NCI-H2081 (cell line): ENCODE measurements around the gene GLB1L2.

Experiments used
- DNase-seq, 2 experiments: peaks; one replicate each; lab custom pipeline; 2025; lab: John Stamatoyannopoulos, UW

GLB1L2 gene

DNA sequence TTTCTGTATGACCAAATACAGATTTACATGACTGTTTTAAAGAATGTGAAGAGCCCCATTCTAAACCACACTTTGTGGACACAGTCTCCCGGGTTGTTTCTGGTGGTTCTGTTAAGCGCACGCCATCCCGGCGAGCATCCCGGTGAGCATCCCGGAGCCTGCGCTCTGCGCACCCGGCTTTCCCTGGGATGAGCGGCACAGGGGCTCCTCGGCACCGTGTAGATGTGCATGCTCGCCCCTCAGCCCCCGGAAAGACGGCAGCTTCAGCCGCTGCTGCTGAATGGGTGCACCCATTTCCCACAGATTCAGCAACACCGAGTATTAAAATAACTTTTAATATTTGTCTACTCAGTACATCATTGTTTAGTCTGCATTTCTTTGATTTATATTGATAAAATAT is 36.0 kb downstream of the GLB1L2 start:
- no peak for DNase-seq

DNA sequence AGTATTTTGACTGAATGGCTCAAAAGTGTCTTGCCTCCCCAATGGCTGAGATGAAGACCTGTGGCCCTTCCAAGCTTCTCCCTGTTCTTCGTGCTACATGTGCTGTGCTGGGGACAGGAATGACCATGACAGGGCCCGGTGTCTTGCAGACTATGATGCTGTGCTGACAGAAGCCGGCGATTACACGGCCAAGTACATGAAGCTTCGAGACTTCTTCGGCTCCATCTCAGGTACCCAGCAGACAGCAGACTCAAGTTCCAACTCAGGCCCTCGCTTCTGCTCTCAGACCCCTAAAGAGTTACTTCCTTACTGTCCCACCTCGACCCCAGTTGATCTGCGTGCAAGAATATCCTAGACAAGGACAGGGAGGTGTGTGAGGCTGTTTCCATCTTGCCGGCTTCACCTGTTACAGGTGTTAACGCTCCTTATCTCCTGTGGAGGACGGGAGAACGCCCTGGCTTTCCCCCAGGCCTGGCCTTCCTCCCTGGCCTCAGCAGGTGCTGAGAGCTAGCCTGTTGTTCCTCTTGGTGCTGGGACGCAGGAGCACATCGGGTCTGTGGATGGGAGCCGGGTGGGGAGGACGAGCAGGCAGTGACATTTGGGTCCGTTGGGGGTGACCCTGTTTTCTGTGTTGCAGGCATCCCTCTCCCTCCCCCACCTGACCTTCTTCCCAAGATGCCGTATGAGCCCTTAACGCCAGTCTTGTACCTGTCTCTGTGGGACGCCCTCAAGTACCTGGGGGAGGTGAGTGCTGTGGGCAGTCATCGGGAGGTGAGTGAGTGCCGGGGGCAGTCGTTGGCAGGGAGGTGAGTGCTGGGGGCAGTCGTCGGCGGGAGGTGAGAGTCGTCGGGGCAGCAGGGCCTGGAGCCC is 38.1 kb downstream of the GLB1L2 start:
- DNase-seq: no peak

DNA sequence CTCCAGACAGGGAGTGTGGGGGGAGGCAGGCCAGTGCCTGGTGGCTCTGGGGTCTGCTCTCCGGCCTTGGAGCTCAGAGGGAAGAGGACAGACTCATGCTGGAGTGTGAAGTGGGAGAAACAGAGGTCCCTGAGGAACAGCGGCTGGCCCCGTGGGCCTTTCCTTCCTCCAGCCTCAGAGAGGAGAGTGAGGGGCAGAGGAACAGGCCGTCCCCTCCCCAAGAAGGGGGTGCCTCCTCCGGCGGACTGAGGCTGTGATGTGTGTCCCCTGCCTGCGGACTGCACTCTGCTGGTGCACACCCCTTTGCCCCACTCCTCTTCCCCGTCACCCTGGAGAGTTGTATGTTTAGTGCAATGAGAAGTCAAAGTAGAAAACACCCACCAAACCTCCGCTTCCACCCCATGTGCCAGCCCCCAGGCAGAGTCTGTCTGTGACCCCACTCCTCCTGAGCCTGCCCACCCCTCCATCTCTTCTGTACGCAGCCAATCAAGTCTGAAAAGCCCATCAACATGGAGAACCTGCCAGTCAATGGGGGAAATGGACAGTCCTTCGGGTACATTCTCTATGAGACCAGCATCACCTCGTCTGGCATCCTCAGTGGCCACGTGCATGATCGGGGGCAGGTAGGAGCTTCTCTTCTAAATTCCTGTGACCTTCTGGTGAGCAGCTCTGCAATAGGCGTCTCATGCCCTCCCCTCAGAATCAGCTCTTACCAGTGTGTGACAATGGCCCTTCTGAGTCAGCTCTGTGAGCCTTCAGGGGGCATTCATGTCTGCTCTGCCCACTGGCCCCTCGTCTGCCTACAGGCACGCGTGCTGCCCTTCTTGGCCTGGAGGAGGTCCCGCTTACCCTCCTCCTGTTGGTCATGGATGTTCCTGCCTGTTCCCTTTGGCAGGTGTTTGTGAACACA is 39.0 kb downstream of the GLB1L2 start:
- no peak for DNase-seq

DNA sequence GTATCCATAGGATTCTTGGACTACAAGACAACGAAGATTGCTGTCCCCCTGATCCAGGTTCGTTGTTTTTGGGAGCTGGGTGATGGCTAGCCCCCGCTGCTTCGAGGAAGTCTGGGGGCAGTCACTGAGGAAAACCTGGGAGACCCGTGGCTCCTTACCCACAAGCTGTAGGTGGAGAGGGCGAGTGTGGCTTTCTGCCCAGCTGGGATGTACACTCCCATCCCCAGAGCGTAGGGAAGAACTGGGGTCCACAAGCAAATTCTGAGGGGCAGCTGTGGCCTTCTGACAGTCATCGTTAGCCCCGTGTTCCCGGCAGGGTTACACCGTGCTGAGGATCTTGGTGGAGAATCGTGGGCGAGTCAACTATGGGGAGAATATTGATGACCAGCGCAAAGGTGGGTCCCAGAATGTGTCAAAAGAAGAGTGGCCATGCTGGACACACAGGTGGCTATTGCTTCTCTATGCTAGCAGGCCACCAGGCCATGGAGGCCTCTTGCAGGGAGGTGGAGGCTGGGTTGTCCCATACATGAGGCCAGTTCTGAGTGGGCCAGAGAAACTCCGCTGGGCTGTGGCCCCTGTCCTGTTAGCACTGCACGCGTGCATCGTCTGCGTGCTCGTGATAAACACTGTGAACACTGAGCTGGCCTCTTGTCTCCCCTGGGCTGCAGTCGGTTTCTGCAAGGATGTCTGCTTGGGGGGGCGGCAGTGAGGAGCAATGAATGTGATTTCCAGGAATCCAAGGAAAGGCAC is 39.8 kb downstream of the GLB1L2 start:
- no peak for DNase-seq

DNA sequence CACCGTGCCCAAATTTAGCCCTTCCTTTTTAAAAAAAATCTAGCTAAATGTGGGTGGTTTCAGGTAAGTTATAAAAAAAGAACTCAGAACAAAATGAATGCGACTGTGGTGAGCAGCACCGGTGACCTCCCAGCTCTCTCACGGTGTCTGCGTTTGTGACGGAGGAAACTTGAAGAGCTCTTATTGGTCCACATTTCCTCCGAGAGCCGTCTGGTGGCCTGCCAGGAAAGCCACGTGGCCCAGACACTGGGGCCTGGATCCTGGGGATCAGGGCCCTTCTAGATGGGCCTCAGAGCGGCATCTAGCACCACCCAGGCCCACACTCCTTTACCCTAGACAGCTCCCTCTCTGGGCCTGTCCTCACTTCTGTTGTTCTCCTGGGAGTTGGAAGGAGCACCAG is 40.7 kb downstream of the GLB1L2 start:
- no peak for DNase-seq

DNA sequence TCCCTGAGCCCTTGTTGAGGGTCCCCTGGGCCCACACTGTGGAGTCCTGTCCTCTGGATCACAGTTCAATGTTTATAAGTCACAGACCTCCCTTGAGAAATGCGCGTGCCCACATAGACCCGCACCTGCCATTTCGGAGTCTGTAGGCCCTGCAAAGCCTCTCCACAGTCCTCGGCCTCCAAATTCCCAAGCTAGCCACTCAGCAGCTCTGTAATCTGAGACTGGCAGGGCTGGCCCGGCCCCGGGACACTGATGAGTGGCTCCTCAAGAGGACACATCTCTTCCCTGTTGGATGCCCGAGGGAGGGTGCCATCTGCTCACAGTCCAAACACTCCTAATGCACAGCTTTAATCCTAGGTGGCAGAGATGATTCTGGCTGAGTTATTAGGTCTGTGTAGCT is 41.2 kb downstream of the GLB1L2 start:
- DNase-seq: peak in 1 of 2 experiments; percentile 13

DNA sequence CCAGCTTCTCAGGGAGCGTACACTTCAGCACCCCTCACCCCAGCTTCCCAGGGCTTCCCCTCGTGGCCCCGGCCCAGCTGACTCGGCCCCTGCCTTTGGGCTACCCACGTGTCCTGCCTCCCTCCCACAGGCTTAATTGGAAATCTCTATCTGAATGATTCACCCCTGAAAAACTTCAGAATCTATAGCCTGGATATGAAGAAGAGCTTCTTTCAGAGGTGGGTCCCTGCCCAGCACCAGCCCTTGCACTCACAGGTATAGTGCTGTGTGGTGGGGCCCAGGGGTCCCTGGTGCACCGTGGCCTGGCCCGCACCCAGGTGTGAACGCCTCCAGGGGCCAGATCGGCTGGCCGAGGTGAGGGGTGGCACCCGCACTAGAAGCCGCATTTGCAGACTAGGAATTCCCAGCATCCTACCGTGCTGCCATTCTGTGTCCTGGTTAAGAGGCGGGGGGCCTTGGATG is 41.8 kb downstream of the GLB1L2 start:
- DNase-seq: no peak

DNA sequence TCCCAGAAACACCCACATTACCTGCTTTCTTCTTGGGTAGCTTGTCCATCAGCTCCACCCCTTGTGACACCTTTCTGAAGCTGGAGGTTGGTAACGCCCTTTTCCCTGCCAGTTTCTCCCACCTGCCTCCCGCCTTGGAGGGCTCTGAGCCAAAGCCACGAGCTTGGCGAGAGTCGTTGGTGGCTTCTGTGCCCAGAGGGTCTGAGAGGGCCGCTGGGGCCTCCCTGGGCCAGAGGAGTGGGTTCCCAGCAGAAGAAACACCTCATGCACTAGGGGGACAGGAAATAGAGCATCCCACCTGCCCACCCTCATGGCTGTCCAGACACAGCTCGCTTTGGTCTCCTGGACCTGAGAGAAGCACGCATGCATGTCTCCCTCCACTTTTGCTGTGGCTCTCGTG is 42.4 kb downstream of the GLB1L2 start:
- DNase-seq: peak in 1 of 2 experiments; percentile 17

DNA sequence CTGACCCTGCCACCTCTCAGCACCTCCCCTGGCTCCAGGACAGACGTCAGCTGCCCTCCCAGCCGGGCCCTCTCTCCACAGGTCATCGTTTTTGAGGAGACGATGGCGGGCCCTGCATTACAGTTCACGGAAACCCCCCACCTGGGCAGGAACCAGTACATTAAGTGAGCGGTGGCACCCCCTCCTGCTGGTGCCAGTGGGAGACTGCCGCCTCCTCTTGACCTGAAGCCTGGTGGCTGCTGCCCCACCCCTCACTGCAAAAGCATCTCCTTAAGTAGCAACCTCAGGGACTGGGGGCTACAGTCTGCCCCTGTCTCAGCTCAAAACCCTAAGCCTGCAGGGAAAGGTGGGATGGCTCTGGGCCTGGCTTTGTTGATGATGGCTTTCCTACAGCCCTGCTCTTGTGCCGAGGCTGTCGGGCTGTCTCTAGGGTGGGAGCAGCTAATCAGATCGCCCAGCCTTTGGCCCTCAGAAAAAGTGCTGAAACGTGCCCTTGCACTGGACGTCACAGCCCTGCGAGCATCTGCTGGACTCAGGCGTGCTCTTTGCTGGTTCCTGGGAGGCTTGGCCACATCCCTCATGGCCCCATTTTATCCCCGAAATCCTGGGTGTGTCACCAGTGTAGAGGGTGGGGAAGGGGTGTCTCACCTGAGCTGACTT is 43.2 kb downstream of the GLB1L2 start:
- no peak for DNase-seq

DNA sequence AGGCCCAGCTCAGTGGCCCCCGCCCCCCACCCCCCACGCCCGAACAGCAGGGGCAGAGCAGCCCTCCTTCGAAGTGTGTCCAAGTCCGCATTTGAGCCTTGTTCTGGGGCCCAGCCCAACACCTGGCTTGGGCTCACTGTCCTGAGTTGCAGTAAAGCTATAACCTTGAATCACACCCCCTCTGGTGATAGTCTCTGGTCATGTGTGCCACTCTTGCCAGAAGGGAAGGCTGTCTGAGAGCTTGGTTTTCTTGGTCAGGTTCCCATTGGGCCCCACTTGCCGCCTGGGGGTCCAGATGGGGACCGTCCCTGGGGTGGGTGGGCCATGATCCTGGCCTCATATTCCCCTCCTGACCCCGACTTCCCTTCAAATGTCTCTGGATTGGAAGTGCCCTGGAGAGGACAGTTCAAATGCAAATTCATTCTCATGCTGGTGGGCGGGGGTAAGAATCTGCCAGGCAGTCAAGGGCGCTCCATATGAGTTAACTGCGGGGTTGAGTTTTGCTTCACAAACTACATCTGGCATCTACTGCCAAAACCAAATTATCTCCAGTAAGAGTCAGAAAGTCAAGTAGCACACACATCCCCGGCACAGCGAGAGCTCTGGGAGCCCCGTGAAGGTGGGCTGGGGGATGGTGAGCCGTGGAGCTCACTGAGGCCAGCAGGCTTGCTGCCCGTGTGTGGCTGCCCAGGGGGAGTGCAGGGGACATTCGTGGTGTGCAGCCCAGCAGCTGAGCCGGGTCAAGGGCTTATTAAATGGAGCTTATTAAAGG is 44.5 kb downstream of the GLB1L2 start:
- DNase-seq: no peak

DNA sequence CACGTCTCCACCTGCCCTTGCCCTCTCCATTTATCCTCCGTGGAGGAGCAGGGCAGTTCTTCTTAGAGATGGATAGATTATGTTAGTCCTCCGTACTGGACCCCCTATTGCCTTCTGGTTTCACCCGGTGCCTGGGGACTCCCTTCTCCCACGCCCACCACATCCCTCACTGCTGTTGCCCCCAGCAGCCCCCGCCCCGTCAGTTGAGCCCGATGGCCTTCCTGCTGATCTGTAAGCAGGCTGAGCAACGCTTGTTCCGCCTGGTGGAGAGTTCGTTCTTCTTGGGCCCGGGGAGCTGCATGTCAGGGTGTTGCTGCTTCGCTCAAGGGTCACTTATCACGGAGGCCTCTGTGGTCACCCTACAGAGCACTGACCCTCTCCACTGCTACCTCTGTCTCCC is 46.1 kb downstream of the GLB1L2 start:
- DNase-seq: no peak

DNA sequence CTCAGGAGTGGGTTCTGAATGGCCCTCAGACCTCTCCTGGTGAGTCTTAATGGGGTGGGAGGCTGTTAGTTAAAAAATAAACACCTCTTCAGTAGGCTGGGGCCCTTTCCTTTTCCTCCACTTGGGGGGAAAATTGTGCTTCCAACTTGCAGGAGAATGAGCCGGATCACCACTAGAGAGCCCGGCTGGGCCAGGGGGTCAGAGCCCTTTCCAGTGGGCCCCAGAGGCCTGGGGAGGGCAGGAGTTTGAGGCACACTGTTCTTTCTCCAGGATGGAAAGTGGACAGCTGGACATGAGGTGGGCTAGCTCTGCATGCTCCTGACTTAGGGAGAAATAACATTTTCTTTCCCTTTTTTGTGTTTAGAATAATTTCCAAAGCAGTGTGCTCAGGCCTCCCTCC is 47.5 kb downstream of the GLB1L2 start:
- no peak for DNase-seq

DNA sequence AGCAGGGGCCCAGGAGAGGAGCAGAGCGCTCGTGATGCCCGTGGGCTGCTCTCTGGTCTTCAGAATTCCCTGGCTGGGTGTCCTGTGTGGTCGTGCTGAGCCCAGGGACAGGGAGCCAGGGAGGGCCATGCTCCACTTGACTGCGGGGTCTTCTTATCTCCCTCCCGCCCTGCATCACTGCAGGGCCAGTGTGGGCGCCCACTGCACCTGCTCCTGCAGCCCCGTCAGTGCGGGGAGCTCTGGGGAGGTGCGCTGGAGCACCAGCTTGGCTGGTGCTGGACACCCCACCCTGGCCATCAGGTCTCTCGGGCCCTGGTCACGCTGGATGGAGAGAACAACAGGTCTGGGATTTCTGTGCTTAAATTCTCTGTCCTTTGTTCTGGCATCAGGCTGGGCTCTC is 48.4 kb downstream of the GLB1L2 start:
- DNase-seq: no peak

DNA sequence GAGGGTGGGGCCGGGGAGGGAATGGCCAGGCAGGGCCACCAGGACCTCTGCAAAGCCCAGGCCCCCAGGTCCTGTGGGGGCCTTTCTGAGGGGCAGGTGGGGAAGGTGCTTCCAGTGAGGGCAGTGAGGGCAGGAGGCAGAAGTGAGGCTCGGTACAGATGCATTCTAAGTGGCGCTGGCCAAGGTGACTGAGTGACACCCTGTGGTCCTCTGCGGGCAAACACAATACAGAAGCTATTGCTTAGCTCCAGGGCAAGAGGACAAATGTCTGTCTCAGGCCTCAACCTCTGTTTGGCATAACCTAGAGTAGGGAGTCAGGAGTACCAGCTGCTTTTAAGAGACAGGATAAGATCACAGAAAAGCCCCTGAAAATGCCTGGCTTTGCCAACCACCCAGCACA is 49.0 kb downstream of the GLB1L2 start:
- no peak for DNase-seq

DNA sequence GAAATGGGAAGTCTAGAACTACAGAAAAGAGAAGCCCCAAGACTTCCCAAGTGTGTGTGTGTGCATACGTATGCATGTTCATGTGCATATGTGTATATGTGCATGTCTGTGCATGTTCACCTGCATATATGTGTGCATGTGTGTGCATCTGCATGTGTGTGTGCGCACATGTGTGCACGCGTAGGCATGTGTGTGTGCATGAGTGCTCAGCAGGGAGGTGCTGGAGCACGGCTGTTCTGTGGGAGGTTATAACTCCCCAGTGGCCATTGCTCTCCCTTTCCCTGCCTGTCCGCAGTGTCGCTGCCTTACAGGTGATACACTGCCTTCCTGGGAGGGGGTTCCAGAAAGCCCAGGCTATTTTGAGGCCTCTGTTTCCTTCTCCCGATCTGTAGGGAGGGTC is 50.5 kb downstream of the GLB1L2 start:
- no peak for DNase-seq

DNA sequence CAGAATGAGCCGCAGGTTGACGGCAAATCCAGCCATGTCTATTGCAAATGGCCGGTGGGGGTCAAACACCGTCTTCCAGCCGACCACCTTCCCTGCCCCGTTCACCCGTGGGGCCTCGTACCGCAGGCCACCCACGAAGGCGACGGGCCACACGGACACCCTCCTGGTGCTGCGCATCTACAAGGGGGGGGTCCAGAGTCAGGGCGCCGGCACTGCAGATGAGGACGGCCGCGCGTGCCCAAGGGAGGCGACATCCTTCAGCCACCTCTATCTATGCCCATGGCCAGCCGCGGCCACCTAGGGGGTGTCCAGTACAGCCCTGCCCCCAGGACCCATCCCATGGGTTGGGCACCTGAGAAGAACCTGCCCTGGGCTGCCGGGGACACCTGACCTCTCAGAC is 51.0 kb downstream of the GLB1L2 start:
- DNase-seq: no peak

DNA sequence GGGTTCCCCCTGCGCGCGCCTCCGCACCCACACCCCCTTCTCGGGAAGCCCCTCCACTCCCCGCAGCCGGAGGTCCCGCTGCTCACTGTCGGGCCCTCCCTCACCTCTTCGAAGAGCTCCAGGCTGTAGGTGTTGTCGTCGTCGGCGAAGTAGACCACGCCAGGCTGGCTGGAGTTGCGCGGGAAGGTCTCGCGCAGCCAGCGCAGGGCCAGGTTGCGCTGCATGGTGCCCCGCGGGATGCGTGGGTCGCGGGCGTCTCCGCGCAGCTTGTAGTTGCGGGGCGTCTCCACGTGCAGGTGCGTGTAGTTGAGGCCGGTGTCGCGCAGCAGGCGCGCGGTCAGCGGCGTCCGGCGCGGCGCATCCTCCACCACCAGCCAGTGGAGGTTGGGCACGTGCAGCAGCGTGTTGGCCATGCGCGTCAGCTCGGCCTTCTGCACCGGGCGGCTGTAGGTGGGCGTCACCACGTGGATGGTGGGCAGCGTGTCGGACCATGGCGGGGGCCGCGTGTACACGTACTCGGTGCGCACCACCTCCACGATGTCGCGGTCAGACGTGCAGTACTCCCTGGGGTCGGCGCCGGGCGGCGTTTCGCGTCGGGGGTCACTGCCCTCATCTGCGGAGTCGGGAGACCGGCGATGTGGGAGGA is 51.9 kb downstream of the GLB1L2 start:
- no peak for DNase-seq

DNA sequence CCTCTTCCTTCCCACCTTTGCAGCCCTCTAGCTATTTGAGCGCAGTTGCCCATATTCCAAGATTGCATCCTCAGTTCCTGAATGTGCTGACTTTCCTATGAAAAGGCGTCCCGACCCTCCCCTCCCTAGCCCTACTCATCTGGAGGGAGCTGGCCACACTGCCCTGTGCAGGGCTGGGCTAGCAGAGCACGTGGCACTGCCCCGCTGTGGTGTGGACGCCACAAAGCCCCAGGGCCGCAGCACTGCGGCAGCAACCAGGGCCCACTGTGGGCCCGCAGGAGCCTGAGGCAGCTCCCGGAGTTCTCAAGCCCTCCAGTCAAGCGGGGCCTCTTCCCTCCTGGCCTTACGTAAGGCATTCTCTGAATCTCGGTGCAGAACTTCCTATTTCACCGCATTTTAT is 52.6 kb downstream of the GLB1L2 start:
- no peak for DNase-seq

DNA sequence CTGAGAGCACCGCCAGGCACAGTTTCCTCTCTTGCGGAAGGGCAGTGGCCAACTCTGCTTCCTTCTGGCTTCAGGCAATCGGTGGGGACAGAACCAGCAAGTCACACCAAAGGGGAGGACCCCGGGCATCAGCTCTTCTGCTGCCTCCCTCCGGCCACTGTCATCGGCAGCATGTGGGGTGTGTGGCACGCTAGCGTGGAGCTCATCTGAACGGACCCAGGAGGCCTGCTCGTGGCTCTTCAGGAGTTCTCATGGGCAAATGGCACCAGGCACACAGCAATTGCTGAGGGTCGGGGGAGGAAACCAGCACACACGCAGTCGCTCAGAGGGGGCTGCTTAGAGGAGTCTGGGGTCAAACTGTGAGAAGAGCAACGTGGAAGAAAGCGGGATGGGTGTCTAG is 53.4 kb downstream of the GLB1L2 start:
- peak in 1 of 2 experiments; percentile 34 for DNase-seq

DNA sequence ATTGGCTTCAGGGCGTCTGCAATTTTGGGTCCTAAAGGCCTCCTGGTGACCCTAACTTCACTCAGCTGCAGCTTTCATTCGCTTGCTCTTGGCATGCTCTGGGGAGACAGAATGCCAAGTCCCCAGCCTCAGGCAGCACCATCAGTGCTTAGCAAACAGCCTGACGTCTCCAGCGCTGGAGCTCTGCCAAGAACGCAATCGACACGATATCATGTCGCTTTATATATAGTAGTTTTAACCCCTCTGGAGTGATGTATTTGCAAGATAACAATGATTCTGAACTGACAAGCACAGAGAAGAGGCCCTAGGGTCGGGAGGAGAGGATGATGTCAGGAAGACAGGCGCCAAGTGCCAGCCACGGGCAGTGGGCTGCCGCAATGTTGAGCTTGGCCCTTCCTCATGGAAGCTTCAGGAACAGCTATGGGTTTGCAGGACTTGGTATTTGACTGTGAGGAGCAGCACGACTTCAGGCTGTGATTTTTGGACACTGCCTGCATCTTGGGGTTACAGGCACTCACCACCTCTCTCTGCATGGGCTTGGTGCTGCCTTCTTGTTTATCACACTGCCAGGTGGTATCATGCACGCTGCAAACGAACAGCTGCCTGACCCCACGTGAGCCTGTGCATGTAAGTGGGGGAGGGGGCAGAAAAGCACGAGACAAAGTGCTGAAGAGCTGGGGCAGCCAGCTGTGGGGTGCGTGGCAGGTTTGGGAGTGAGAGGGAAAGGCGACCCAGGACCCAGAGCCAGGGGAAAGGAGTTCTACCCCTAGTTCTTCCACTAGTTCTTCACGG is 54.2 kb downstream of the GLB1L2 start:
- DNase-seq: peak; percentile 95 to 97
